ENCODE measurements around the gene NR4A1.
"Not testable (repeated sequence)": the region's sequence is repeated elsewhere in the genome, so short reads cannot be mapped to it uniquely, and the experiment has no call there.

NR4A1 gene

DNA sequence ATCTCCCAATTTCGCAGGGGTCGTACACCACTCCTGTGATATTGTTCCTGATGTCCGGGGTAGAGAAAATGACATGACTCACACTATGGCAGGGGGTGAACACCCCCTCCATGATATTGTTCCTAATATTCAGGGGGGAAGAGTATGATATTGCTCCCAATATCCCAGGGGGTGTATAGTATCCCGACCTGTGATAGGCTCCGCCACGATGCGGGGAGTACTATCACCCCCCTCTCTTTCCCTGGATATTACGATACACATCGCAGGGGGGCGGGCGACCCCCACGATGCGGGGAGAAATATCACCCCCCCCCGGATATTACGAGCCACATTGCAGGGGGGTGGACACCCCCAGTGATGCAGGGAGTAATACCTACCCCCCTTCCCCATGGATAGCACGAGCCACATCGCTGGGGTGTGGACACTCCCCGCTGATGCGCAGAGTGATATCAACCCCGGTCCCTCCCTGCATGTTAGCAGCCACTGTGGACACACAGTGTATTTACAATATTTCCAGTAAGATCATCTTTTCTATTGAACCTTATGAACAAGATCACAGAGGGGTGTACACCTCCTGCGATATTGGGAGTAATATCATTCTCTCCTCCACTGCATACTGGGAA, 45.9 kb downstream of the NR4A1 start:
- H3K27ac ChIP-seq (ENCODE audit: poor library complexity, severe bottlenecking): no peak overlapping the region
- H3K36me3 ChIP-seq (ENCODE audit: low read depth): no peaks in the 10 kb centered on the region
- TF ChIP-seq, protein P1, sequence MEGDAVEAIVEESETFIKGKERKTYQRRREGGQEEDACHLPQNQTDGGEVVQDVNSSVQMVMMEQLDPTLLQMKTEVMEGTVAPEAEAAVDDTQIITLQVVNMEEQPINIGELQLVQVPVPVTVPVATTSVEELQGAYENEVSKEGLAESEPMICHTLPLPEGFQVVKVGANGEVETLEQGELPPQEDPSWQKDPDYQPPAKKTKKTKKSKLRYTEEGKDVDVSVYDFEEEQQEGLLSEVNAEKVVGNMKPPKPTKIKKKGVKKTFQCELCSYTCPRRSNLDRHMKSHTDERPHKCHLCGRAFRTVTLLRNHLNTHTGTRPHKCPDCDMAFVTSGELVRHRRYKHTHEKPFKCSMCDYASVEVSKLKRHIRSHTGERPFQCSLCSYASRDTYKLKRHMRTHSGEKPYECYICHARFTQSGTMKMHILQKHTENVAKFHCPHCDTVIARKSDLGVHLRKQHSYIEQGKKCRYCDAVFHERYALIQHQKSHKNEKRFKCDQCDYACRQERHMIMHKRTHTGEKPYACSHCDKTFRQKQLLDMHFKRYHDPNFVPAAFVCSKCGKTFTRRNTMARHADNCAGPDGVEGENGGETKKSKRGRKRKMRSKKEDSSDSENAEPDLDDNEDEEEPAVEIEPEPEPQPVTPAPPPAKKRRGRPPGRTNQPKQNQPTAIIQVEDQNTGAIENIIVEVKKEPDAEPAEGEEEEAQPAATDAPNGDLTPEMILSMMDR (IDR thresholded peaks at IDR 0.05; ENCODE audit: poor library complexity, severe bottlenecking): no peak
- peaks cover 14% of the 10 kb centered on the region for H3K27me3 ChIP-seq (ENCODE audit: insufficient read depth, poor library complexity, severe bottlenecking)
- DNase-seq (ENCODE audit: low spot score) (no peak), ATAC-seq (ENCODE audit: low read depth) (no peak)
- H3K9me3 ChIP-seq (ENCODE audit: severe bottlenecking): no peaks in the 10 kb centered on the region
- no peak overlapping the region for H3K4me3 ChIP-seq (ENCODE audit: severe bottlenecking)
- no peaks in the 10 kb centered on the region for H3K4me1 ChIP-seq (ENCODE audit: insufficient read depth, poor library complexity, severe bottlenecking)

DNA sequence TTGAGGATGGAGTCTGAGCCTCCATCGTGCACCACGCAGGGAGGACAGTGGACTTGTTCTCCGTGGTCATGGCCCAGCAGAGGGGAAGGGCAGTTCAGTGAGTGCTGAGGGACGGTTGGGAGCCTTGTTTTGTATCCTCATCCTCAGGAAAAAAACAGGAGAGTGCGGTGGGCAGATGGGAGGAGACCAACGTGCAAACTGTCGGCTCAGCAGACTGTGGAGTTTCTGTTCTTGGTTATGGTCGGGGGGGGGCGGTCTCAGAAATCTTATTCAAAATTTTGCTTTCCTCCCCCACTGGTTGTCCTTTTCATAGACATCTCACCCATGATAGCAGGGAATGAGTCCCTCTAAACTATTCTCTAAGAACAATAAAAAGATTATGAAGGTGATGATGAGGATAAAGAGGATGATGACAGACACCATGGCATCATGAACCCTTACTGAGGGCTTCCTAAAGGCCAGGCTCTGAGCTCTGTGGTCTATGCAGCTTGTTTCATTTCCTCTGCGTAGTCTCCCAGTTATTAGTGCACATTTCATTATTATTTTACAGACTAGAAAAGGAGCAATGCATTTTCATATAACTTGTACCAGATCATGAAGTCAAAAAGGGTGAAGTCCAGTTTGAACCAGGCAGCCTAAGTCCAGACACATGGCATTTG, 53.3 kb downstream of the NR4A1 start:
- not testable (repeated sequence) for H3K4me1 ChIP-seq (ENCODE audit: insufficient read depth, poor library complexity, severe bottlenecking); H3K9me3 ChIP-seq (ENCODE audit: severe bottlenecking); ATAC-seq (ENCODE audit: low read depth); H3K4me3 ChIP-seq (ENCODE audit: severe bottlenecking); H3K27me3 ChIP-seq (ENCODE audit: insufficient read depth, poor library complexity, severe bottlenecking); H3K36me3 ChIP-seq (ENCODE audit: low read depth); H3K27ac ChIP-seq (ENCODE audit: poor library complexity, severe bottlenecking); DNase-seq (ENCODE audit: low spot score)

Measured in RWPE2 (cell line).